Measurements from ENCODE around the gene PPFIA3.

The PPFIA3 gene

DNA sequence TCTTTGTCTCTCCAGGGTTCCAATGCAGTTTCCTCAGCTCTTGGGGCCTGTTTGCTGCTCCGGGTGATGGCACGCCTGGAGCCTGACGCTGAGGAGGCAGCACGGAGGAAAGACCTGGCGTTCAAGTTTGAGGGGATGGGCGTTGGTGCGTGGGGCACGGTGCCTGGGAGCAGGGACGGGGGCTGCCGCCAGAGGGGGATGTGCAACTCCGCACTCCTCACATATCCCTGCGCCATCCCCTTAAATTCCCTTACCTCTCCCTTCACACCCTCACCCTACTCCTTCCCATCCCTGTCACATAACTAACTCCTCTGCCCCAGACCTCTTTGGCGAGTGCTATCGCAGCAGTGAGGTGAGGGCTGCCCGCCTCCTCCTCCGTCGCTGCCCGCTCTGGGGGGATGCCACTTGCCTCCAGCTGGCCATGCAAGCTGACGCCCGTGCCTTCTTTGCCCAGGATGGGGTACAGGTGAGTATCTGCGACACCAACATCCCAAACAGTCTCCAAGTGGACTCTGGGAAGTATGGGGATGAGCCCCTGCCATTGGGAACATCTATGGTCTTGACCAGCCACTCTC is 69.4 kb downstream of the PPFIA3 start:
- no peak for DNase-seq

DNA sequence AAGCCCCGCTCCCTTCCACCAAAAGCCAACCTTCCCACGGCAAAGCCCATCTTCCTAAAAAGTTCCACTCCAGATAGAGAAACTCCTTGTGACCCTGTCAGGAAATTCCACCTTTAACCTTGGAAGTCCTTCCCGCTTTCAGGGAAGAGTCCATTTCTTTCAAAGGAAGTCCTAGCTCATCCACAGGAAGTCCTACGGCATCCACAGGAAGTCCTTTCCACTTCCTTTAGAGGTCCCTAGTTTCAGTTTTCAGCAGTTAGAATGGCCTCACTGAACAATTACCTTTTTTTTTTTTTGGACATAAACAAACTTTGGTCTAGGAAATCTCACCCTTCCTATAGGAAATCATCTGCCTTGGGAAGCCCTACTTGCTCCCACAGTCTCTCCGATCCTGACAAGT is 69.9 kb downstream of the PPFIA3 start:
- DNase-seq = no peak

DNA sequence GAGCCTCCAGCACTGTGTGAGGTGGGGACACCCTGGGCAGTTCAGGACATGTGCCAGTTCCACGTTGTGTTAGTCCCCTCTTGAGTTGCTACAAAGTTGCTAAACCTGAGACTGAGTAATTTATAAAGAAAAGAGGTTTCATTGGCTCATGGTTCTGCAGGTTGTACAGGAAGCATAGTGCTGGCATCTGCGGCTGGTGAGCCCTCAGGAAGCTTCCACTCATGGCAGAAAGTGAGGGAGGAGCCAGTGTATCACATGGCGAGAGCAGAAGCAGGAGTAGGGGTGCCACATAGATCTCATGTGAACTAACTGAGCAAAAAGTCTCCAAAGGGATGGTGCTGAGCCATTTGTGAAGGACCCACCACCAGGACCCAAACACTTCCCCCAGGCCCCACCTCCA is 71.4 kb downstream of the PPFIA3 start:
- no peak for DNase-seq

DNA sequence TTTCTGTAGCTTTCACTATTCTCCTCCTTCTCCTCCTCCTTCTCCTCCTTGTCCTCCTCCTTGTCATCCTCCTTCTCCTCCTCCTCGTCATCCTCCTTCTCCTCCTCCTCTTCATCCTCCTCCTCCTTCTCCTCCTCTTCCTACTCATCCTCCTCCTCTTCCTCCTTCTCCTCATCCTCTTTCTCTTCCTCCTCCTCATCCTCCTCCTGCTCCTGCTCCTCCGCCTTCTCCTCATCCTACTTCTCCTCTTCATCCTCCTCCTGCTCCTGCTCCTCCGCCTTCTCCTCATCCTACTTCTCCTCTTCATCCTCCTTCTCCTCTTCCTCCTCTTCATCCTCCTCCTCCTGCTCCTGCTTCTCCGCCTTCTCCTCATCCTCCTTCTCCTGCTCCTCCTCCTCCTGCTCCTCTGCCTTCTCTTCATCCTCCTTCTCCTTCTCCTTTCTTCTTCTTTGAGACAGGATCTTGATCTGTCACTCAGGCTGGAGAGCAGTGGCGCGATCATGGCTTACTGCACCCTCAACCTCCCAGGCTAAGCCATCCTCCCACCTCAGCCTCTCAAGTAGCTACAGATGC is 74.6 kb downstream of the PPFIA3 start:
- DNase-seq = no peak

DNA sequence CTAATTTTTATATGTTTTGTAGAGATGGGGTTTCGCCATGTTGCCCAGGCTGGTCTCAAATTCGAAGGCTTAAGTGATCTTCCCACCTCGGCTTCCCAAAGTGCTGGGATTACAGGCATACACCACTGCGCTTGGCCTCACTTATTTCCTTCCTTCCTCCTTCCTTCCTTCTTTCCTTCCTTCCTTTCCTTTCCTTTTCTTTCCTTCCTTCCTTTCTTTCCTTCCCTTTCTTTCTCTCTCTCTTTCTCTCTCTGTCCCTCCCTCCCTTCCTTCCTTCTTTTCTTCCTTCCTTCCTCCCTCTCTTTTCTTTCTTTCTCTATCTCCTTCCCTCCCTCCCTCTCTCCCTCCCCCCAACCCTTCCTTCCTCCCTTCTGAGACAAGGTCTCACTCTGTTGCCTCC is 75.1 kb downstream of the PPFIA3 start:
- no peak for DNase-seq

DNA sequence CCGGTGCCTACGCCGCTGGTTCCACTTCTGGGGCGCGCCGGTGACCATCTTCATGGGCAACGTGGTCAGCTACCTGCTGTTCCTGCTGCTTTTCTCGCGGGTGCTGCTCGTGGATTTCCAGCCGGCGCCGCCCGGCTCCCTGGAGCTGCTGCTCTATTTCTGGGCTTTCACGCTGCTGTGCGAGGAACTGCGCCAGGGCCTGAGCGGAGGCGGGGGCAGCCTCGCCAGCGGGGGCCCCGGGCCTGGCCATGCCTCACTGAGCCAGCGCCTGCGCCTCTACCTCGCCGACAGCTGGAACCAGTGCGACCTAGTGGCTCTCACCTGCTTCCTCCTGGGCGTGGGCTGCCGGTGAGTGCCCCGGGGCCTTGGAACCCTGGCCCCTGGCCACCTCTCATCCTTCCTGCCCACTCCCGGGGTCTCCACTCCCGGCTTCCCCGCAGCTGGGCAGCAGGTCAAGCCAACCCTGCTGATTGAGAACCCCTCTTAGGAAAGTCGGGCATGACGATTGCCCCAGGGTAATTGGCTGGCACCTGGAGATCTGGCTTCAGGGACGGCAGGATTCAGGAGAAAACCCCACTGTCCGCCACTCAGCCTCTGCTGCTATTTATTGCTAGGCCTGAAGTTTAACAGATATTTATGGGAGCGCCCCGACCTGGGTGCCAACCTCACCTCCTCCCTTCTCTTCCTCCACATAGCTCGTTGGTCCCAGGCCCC is 77.3 kb downstream of the PPFIA3 start:
- no peak for DNase-seq

DNA sequence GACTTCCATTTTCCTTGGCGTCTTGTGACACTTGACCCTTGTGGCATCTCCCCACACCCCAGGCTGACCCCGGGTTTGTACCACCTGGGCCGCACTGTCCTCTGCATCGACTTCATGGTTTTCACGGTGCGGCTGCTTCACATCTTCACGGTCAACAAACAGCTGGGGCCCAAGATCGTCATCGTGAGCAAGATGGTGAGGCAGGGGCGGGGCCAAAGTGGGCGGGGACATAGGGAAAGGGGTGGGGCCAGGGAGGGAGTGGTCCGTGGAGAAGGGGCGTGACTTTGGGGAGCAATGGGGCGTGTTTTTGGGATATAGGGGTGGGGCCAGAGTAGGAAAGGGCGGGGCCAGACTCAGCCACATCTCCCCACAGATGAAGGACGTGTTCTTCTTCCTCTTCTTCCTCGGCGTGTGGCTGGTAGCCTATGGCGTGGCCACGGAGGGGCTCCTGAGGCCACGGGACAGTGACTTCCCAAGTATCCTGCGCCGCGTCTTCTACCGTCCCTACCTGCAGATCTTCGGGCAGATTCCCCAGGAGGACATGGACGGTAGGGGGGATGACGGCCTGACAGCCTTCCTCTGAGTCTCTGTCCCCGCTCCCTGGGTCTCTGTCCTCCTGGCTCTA is 81.0 kb downstream of the PPFIA3 start:
- DNase-seq = no peak

Data from cortex of kidney (tissue), 1 donor.